GM19351 (cell line): ENCODE results near the gene PPM1F.

Experiments used
- ATAC-seq: cut with Tn5 transposase; IDR thresholded peaks from one replicate; pipeline ENCODE4 v1.9.1; 2021; ENCODE audit warnings: mild to moderate bottlenecking, moderate library complexity; ENCODE audit not compliant: unreplicated experiment

The PPM1F gene

GRCh38 chr22:21975854-21976345 lies 23.3 kb upstream of the PPM1F start:
- ATAC-seq: no peak

- no peak for ATAC-seq
Observed at GRCh38 chr22:21975273-21975672, 22.6 kb upstream of the PPM1F start.

GRCh38 chr22:21974058-21974649 lies 21.5 kb upstream of the PPM1F start:
- ATAC-seq: no peak

GRCh38 chr22:21972806-21973205 lies 20.2 kb upstream of the PPM1F start:
- no peak for ATAC-seq

- ATAC-seq: no peak
Observed at GRCh38 chr22:21972293-21972779, 19.7 kb upstream of the PPM1F start.

- ATAC-seq: no peak
Observed at GRCh38 chr22:21971858-21972275, 19.2 kb upstream of the PPM1F start.

- ATAC-seq: no peak
Observed at GRCh38 chr22:21970800-21971617, 18.4 kb upstream of the PPM1F start.

- ATAC-seq: no peak
Observed at GRCh38 chr22:21970037-21970799, 17.6 kb upstream of the PPM1F start.

GRCh38 chr22:21968452-21969129 lies 15.9 kb upstream of the PPM1F start:
- ATAC-seq: no peak

- ATAC-seq: no peak
Observed at GRCh38 chr22:21967693-21968271, 15.1 kb upstream of the PPM1F start.

GRCh38 chr22:21966643-21967516 lies 14.2 kb upstream of the PPM1F start:
- no peak for ATAC-seq

GRCh38 chr22:21965762-21966288 lies 13.2 kb upstream of the PPM1F start:
- ATAC-seq: no peak

GRCh38 chr22:21964918-21965484 lies 12.4 kb upstream of the PPM1F start:
- ATAC-seq: no peak

GRCh38 chr22:21964234-21964633 lies 11.6 kb upstream of the PPM1F start:
- ATAC-seq: no peak

- ATAC-seq: no peak
Observed at GRCh38 chr22:21963790-21964211, 11.2 kb upstream of the PPM1F start.

GRCh38 chr22:21963286-21963685 lies 10.6 kb upstream of the PPM1F start:
- ATAC-seq: no peak

- ATAC-seq: no peak
Observed at GRCh38 chr22:21962655-21962949, 10.0 kb upstream of the PPM1F start.

GRCh38 chr22:21961886-21962654 lies 9.4 kb upstream of the PPM1F start:
- ATAC-seq: no peak
